Measurements from ENCODE around the gene RAB33A.
"Not testable (repeated sequence)": the region's sequence is repeated elsewhere in the genome, so short reads cannot be mapped to it uniquely, and the experiment has no call there.

The RAB33A gene

GRCh38 chrX:130172127-130172845 lies 524 bp downstream of the RAB33A start:
- no peak for DNase-seq (ENCODE audit: low read depth in 2 of 2)

- DNase-seq (ENCODE audit: low read depth in 2 of 2), result no peak
Measured at GRCh38 chrX:130173190-130173895, 1.6 kb downstream of the RAB33A start.

DNA sequence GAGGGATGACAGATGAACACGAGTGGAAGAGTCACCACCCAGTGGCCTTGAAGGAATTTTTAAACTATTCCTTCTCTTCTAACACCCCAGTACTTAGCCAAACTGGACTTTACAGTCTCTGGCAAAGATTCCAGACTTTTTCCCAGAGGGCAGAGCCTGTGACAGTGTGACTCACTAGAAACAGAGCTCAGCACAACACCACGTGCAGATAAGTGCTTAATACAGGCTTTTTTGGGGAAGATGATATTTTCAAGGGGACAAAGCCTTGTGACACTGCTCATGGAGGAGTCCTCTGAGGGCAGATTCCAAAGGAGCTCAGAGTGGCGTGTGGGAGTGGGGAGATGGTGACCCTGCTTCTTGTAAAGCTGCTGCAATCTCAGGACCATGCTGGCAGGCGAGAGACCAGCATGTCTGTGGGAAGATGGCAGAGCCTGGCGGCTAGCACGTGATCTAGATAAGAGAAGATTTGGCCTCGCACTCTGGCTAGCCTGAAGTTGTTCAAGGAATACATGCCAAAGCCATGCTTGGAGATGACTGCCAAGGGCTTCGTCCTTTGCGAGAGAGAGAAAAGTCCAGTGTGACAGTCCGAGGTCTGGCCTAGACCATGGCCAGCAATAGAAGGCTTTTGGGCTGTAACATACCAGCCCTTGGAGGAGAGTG lies 2.4 kb downstream of the RAB33A start:
- no peak for DNase-seq (ENCODE audit: low read depth in 2 of 2)

GRCh38 chrX:130174937-130175336 lies 3.2 kb downstream of the RAB33A start:
- no peak for DNase-seq (ENCODE audit: low read depth in 2 of 2)

GRCh38 chrX:130176354-130176776 lies 4.6 kb downstream of the RAB33A start:
- DNase-seq (ENCODE audit: low read depth in 2 of 2), result no peak

DNA sequence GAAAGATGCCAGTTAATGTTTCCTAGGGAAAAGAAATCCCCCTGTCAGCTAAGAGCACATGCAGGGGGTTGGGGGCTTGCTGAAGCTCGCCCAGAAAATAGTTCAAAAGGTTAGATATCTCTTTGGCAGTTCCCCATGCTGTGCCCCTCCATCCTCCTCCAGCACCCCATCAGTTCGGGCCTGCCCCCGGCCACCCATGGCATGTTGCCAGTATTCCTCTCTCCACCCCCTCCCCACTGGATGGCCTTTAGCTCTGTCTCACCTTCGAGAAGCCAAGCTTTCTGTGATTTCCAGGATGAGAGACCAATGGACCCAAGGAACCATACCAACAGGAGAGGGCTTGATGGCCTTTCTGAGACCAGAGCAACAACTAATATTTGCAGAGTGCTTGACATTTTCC lies 5.2 kb downstream of the RAB33A start:
- no peak for DNase-seq (ENCODE audit: low read depth in 2 of 2)

- no peak for DNase-seq (ENCODE audit: low read depth in 2 of 2)
Measured at GRCh38 chrX:130179170-130179569, 7.4 kb downstream of the RAB33A start.

DNA sequence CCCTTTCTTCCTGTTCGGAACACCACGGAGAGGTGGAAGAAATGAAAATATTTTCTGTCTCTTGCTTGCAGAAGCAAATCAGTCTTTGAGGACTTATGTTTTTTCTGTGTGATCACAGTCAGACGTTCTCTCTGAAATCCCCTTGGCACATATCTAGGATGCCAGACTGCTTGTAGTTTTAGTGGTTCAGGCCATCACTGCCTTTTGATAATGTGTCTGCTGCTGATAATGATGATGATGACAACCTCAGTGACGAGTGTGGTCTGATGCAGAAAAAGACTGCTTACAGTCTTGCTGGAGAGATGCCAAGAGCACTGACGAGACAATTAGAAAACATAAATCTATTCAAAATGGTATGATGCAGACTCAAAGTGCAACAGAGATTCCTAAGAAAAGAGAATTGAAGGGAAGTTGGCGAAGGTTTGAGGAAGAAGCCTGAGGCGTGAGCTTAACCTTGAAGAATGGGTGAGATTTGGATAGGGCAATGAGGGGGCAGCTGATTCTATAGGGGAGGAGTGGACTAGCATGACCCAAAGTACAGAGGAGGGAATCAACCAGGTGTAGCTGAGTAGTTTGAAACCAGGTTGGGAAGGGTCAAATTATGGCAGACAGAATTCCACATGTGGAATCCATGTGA lies 7.9 kb downstream of the RAB33A start:
- DNase-seq (ENCODE audit: low read depth in 2 of 2), result no peak

DNA sequence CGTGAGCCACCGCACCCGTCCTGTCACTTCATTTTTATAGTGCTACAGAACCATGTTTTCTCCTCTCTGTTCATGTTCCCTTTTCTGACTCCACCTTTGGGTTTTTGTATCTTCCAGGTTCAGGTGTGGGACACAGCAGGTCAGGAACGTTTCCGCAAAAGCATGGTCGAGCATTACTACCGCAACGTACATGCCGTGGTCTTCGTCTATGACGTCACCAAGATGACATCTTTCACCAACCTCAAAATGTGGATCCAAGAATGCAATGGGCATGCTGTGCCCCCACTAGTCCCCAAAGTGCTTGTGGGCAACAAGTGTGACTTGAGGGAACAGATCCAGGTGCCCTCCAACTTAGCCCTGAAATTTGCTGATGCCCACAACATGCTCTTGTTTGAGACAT lies 12.4 kb downstream of the RAB33A start:
- DNase-seq (ENCODE audit: low read depth in 2 of 2), result no peak

- DNase-seq (ENCODE audit: low read depth in 2 of 2), result no peak
Measured at GRCh38 chrX:130184857-130185256, 13.1 kb downstream of the RAB33A start.

- DNase-seq (ENCODE audit: low read depth in 2 of 2), result no peak
Measured at GRCh38 chrX:130186651-130187050, 14.9 kb downstream of the RAB33A start.

- no peak for DNase-seq (ENCODE audit: low read depth in 2 of 2)
Measured at GRCh38 chrX:130190801-130191200, 19.0 kb downstream of the RAB33A start.

- DNase-seq (ENCODE audit: low read depth in 2 of 2), result no peak
Measured at GRCh38 chrX:130196466-130196865, 24.7 kb downstream of the RAB33A start.

- DNase-seq (ENCODE audit: low read depth in 2 of 2), result no peak
Measured at GRCh38 chrX:130197464-130197863, 25.7 kb downstream of the RAB33A start.

- no peak for DNase-seq (ENCODE audit: low read depth in 2 of 2)
Measured at GRCh38 chrX:130204647-130205046, 32.9 kb downstream of the RAB33A start.

- no peak for DNase-seq (ENCODE audit: low read depth in 2 of 2)
Measured at GRCh38 chrX:130211415-130212186, 39.8 kb downstream of the RAB33A start.

DNA sequence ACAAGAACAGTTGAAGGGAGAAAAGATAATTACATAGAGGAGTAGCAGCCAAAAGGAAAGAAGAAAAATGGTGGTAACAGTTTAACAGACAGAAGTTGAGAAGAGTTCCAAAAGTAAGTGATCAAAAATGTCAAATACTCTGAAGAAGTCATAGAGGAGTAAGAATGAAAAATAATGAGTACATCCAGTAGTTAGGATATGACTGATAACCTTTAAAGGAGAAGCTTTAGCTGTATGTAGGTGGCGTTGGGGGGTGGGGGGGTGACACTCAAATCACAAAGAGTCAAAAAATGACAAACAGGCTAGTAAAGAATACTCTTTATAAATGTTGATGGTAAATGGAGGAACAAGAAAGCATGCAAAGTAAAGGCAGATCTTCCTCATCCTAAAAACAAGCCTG lies 40.6 kb downstream of the RAB33A start:
- DNase-seq (ENCODE audit: low read depth in 2 of 2), result no peak

GRCh38 chrX:130213376-130213775 lies 41.6 kb downstream of the RAB33A start:
- DNase-seq (ENCODE audit: low read depth in 2 of 2), result no peak

DNA sequence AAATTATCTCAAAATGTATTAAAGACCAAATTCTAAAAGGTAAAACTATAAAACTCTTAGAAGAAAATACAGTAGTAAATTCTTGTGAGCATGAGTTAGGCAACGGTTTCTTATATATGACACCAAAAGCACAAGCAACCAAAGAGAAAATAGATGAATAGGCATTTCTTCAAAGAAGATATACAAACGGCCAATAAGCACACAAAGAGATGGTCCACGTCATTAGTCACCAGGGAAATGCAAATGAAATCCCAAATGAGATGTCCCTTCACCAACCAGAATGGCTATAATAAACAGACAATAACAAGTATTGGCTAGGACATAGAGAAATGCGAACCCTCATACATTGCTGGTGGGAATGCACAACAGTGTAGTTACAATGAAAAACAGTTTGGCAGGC lies 44.6 kb downstream of the RAB33A start:
- DNase-seq (ENCODE audit: low read depth in 2 of 2), result no peak

DNA sequence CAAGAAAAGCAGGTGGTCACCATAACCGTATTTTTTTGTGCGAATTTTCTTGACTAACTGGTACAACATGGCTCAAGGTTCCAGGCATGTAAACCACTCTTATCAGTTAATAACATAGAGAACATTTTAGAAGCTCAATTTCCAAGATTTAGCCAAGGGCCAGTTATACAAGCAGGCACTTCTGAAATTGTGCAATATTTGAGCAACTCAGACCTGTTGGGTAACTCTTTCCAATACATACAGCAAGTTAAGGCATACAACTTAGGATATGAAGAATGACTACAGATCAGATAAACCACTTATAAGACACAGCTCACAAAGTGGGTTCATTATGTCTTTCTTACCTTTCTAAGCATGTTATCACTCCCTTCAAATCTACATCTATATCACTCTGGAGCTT lies 53.0 kb downstream of the RAB33A start:
- no peak for DNase-seq (ENCODE audit: low read depth in 2 of 2)

DNA sequence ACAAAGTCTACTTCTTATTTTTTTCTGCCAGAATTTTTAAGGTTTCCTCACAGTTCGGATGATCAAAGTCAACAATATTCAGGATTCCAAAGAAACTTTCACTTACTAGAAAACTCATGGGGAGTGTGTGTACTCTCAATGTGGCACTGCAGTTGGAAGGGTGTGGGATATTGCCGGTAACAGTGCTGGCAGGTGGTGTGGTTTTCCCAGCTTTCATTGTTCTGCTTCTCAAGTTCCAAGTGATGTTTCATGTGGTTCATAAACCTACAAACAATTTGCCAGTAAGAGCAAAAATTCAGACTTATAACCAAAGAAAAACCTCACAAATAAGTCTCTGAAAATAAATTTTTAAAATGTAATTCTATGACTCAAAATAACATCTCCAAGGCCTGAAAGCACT lies 57.1 kb downstream of the RAB33A start:
- DNase-seq (ENCODE audit: low read depth in 2 of 2), result no peak

- not testable (repeated sequence) for DNase-seq (ENCODE audit: low read depth in 2 of 2)
Measured at GRCh38 chrX:130231184-130231583, 59.4 kb downstream of the RAB33A start.

All from stimulated activated CD8-positive, alpha-beta memory T cell treated with anti-CD3 and anti-CD28 coated beads, Interleukin-7, amount 100 ng/mL, for 4 hours (primary cell).